ENCODE results near the gene ATP6V1G2.

ATP6V1G2 gene

DNA sequence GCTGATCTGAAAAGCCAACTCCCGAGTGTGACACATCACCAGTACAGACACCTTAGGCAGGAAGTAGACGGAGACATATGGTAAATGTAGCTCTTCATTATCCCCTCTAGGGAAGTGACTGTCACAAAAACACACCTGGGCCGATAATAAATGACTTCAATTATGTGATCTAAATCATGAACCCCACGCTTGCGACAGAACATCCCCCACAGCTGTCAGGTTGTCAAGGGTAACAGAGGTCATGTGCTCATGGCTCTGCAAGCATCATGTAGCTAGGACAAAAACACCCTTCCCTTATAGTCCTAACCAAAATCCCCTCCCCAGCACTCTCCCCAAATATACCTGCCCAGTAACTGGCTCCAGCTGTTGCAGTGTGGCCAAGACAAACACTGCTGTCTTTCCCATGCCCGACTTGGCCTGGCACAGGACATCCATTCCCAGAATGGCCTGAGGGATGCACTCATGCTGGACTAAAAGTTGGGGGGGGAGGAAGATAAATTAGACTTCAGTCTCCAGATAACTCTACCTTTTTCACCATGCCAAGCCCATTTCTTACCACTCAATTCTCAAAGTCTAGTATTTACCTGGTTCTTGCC, 7.5 kb downstream of the ATP6V1G2 start:
- TF ChIP-seq SNAI2 (CRISPR knock-in tag; IDR thresholded peaks at IDR 0.05) (no peak), ESRRG (CRISPR knock-in tag; IDR thresholded peaks at IDR 0.05) (no peak), RARB (CRISPR knock-in tag; IDR thresholded peaks at IDR 0.05) (no peak), BACH2 (CRISPR knock-in tag; IDR thresholded peaks at IDR 0.05; ENCODE audit: borderline replicate concordance) (no peak), ZNF70 (CRISPR knock-in tag; IDR thresholded peaks at IDR 0.05) (no peak)
- no peak for ATAC-seq

DNA sequence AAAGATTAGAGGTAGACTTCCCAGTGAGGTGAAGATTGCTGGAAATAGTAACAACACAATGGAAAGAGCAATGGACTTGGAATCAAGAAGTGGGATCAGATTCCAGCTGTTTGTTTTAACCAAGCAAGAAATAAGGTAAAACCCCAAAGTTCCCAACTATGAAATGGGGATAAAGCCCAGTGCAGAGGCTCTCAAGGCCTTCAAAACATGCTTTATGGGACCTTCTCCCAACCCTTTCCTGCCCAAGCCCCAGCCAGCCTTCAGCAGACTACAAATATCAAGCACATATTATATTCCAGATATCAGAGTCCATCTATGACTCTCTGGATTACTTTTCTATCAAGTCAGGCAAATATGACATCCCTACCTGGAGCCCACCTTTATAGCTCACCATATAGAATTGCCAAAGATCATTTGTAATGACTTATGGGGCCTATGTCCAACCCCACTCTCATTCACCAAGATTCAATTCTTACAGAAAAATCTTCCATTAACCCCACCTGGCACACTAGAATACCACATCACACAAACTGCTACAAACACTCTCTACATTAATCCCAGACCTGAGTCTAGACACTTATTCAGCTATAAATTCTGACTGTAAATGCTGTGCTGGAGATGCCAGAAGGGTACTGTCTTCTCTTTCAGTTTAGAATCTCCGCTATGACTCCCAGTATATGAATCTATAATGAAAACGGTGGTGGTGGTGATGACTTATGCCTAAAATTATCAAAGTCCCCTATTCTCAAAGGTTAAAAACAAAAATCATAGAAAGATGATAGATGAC, 10.7 kb downstream of the ATP6V1G2 start:
- ATAC-seq = no peak
- no peak for TF ChIP-seq ZNF70 (CRISPR knock-in tag; IDR thresholded peaks at IDR 0.05)
- TF ChIP-seq, protein P1, sequence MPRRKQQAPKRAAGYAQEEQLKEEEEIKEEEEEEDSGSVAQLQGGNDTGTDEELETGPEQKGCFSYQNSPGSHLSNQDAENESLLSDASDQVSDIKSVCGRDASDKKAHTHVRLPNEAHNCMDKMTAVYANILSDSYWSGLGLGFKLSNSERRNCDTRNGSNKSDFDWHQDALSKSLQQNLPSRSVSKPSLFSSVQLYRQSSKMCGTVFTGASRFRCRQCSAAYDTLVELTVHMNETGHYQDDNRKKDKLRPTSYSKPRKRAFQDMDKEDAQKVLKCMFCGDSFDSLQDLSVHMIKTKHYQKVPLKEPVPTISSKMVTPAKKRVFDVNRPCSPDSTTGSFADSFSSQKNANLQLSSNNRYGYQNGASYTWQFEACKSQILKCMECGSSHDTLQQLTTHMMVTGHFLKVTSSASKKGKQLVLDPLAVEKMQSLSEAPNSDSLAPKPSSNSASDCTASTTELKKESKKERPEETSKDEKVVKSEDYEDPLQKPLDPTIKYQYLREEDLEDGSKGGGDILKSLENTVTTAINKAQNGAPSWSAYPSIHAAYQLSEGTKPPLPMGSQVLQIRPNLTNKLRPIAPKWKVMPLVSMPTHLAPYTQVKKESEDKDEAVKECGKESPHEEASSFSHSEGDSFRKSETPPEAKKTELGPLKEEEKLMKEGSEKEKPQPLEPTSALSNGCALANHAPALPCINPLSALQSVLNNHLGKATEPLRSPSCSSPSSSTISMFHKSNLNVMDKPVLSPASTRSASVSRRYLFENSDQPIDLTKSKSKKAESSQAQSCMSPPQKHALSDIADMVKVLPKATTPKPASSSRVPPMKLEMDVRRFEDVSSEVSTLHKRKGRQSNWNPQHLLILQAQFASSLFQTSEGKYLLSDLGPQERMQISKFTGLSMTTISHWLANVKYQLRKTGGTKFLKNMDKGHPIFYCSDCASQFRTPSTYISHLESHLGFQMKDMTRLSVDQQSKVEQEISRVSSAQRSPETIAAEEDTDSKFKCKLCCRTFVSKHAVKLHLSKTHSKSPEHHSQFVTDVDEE (CRISPR knock-in tag; IDR thresholded peaks at IDR 0.05) = no peak
- TF ChIP-seq ZNF565 (CRISPR knock-in tag; conservative IDR thresholded peaks at IDR 0.05; ENCODE audit: low read depth) = no peak
- TF ChIP-seq, protein P2, sequence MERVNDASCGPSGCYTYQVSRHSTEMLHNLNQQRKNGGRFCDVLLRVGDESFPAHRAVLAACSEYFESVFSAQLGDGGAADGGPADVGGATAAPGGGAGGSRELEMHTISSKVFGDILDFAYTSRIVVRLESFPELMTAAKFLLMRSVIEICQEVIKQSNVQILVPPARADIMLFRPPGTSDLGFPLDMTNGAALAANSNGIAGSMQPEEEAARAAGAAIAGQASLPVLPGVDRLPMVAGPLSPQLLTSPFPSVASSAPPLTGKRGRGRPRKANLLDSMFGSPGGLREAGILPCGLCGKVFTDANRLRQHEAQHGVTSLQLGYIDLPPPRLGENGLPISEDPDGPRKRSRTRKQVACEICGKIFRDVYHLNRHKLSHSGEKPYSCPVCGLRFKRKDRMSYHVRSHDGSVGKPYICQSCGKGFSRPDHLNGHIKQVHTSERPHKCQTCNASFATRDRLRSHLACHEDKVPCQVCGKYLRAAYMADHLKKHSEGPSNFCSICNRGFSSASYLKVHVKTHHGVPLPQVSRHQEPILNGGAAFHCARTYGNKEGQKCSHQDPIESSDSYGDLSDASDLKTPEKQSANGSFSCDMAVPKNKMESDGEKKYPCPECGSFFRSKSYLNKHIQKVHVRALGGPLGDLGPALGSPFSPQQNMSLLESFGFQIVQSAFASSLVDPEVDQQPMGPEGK (CRISPR knock-in tag; IDR thresholded peaks at IDR 0.05; ENCODE audit: borderline replicate concordance) = no peak

DNA sequence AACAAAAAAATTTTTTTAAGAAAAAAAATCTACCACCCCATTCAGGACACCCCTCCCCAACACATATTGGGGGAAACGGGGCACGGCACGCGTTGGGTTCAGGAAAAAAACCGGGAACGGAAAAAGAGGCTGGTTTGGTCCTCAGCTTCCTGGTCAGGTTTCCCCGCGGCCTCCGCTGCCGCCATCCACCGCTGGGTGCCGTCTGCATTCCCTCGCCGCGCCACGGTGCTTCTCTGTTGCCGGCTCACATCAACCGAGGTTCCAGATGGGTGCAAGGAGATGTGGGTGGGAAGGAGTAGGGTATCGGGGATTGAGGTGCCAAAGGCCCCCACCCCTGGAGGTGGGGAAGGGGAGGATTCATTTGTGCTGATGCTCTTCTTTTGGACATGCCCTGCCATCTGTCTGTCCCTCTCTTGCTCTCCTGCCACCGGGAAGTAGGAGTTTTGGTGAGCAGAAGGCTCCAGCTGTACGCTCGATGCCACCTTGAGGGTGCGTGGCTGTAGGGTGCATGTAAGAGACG, 11.8 kb downstream of the ATP6V1G2 start:
- TF ChIP-seq ZNF8 (CRISPR knock-in tag; IDR thresholded peaks at IDR 0.05) (no peak), ARNTL (CRISPR knock-in tag; IDR thresholded peaks at IDR 0.05; ENCODE audit: borderline replicate concordance, low read depth) (no peak), GLIS3 (CRISPR knock-in tag; IDR thresholded peaks at IDR 0.05) (no peak), TOX (CRISPR knock-in tag; IDR thresholded peaks at IDR 0.05; ENCODE audit: borderline replicate concordance) (no peak), RARB (CRISPR knock-in tag; IDR thresholded peaks at IDR 0.05) (no peak), OSR1 (CRISPR knock-in tag; IDR thresholded peaks at IDR 0.05) (no peak), BACH2 (CRISPR knock-in tag; IDR thresholded peaks at IDR 0.05; ENCODE audit: borderline replicate concordance) (no peak), SNAI2 (CRISPR knock-in tag; IDR thresholded peaks at IDR 0.05) (no peak)
- TF ChIP-seq, protein P2 (CRISPR knock-in tag; IDR thresholded peaks at IDR 0.05; ENCODE audit: borderline replicate concordance) = no peak
- TF ChIP-seq, protein P1 (CRISPR knock-in tag; IDR thresholded peaks at IDR 0.05) = no peak
- TF ChIP-seq, protein P3, sequence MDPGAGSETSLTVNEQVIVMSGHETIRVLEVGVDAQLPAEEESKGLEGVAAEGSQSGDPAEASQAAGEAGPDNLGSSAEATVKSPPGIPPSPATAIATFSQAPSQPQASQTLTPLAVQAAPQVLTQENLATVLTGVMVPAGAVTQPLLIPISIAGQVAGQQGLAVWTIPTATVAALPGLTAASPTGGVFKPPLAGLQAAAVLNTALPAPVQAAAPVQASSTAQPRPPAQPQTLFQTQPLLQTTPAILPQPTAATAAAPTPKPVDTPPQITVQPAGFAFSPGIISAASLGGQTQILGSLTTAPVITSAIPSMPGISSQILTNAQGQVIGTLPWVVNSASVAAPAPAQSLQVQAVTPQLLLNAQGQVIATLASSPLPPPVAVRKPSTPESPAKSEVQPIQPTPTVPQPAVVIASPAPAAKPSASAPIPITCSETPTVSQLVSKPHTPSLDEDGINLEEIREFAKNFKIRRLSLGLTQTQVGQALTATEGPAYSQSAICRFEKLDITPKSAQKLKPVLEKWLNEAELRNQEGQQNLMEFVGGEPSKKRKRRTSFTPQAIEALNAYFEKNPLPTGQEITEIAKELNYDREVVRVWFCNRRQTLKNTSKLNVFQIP (CRISPR knock-in tag; IDR thresholded peaks at IDR 0.05; ENCODE audit: borderline replicate concordance, low read depth) = no peak
- no peak for ATAC-seq
